GM23338 (cell line): ENCODE measurements around the gene CMSS1. TPM values are rescaled to one million over a fixed set of nuclear protein-coding genes. Genes with fewer than 3 reads are reported as not detected.

Source experiments
- ATAC-seq: fragments of 200-7000 bp; cut with Tn5 transposase; 3 replicates; pipeline ENCODE4 v1.9.1; 2020
- DNase-seq: peaks from one replicate; pipeline ENCODE4 v3.0.0-alpha.2; 2015; ENCODE audit warnings: low spot score
- H2AFZ ChIP-seq: fragments of 200-600 bp; sonication (generic); 2 replicates; pipeline ENCODE4 v1.8.0; 2016; ENCODE audit warnings: antibody characterized with exemption, mild to moderate bottlenecking, moderate library complexity
- H3F3A ChIP-seq: fragments of 200-600 bp; sonication (generic); replicated peaks from 2 replicates; pipeline ENCODE4 v1.8.0; 2017; ENCODE audit warnings: antibody characterized with exemption, mixed run types, low read depth
- H3K27ac ChIP-seq: fragments of 200-600 bp; sonication (generic); 2 replicates; pipeline ENCODE4 v1.6.1; 2016; ENCODE audit warnings: low read depth
- H3K27me3 ChIP-seq: fragments of 200-600 bp; sonication (generic); 2 replicates; pipeline ENCODE4 v1.8.0; 2016; ENCODE audit warnings: mild to moderate bottlenecking, mixed run types, moderate library complexity; ENCODE audit not compliant: insufficient read depth
- H3K36me3 ChIP-seq: fragments of 200-600 bp; sonication (generic); 2 replicates; pipeline ENCODE4 v1.8.0; 2016; ENCODE audit warnings: mild to moderate bottlenecking; ENCODE audit not compliant: insufficient read depth
- H3K4me1 ChIP-seq: fragments of 200-600 bp; sonication (generic); 2 replicates; pipeline ENCODE4 v1.8.0; 2016; ENCODE audit warnings: mild to moderate bottlenecking, moderate library complexity; ENCODE audit not compliant: insufficient read depth
- H3K4me2 ChIP-seq: fragments of 200-600 bp; sonication (generic); 2 replicates; pipeline ENCODE4 v1.7.1; 2017; ENCODE audit warnings: mixed run types
- H3K4me3 ChIP-seq: fragments of 200-600 bp; sonication (generic); 2 replicates; pipeline ENCODE4 v1.6.1; 2016; ENCODE audit warnings: mixed run types
- H3K79me2 ChIP-seq: fragments of 200-600 bp; sonication (generic); replicated peaks from 2 replicates; pipeline ENCODE4 v1.8.0; 2017; ENCODE audit warnings: mild to moderate bottlenecking; ENCODE audit not compliant: insufficient read depth
- H3K9me2 ChIP-seq: fragments of 200-600 bp; sonication (generic); 2 replicates; pipeline ENCODE4 v1.8.0; 2017; ENCODE audit not compliant: insufficient read depth
- H4K20me1 ChIP-seq: fragments of 200-600 bp; sonication (generic); replicated peaks from 2 replicates; pipeline ENCODE4 v1.8.0; 2017; ENCODE audit warnings: mild to moderate bottlenecking; ENCODE audit not compliant: insufficient read depth
- H3K27ac Mint-ChIP-seq: 2 replicates; pipeline ENCODE4 v1.8.0; 2020; ENCODE audit warnings: inconsistent platforms, mild to moderate bottlenecking, moderate library complexity, mixed read lengths
- H3K27me3 Mint-ChIP-seq: 3 replicates; pipeline ENCODE4 v1.8.0; 2022; ENCODE audit warnings: low read depth, mild to moderate bottlenecking, moderate library complexity, mixed read lengths, inconsistent platforms; ENCODE audit not compliant: insufficient read depth, poor library complexity
- H3K36me3 Mint-ChIP-seq: 3 replicates; pipeline ENCODE4 v1.8.0; 2021; ENCODE audit warnings: low read depth, mild to moderate bottlenecking, inconsistent platforms, moderate library complexity, mixed read lengths
- H3K4me1 Mint-ChIP-seq: 3 replicates; pipeline ENCODE4 v1.8.0; 2020; ENCODE audit warnings: mild to moderate bottlenecking, inconsistent platforms, mixed read lengths
- H3K4me3 Mint-ChIP-seq: 3 replicates; pipeline ENCODE4 v1.8.0; 2021; ENCODE audit warnings: moderate library complexity, mild to moderate bottlenecking, inconsistent platforms, mixed read lengths
- H3K9me3 Mint-ChIP-seq: 3 replicates; pipeline ENCODE4 v1.8.0; 2020; ENCODE audit warnings: moderate library complexity, mild to moderate bottlenecking, inconsistent platforms, mixed read lengths
- CREB1 ChIP-seq: fragments of 250-450 bp; sonication (Bioruptor Pico); IDR thresholded peaks from 2 replicates; pipeline ENCODE4 v1.5.0; 2020; ENCODE audit warnings: low read depth, mild to moderate bottlenecking, moderate library complexity
- ETS1 ChIP-seq: IDR thresholded peaks from 2 replicates; pipeline ENCODE4 v1.6.1; 2016; ENCODE audit warnings: antibody characterized with exemption
- EZH2phosphoT487 ChIP-seq: fragments of 200-600 bp; sonication (generic); IDR thresholded peaks from one replicate; pipeline ENCODE4 v1.8.1; 2018; ENCODE audit warnings: antibody characterized with exemption; ENCODE audit not compliant: unreplicated experiment
- NANOG ChIP-seq: IDR thresholded peaks from 2 replicates; pipeline ENCODE4 v1.6.1; 2016; ENCODE audit warnings: antibody characterized with exemption, borderline replicate concordance
- POLR2AphosphoS5 ChIP-seq: IDR thresholded peaks from 2 replicates; pipeline ENCODE4 v1.6.1; 2016; ENCODE audit warnings: antibody characterized with exemption, low read depth
- STAT1 ChIP-seq: IDR thresholded peaks from one replicate; pipeline ENCODE4 v1.6.1; 2016; ENCODE audit warnings: antibody characterized with exemption; ENCODE audit not compliant: unreplicated experiment
- ZNF114 ChIP-seq: fragments of 250-450 bp; sonication (Bioruptor Pico); IDR thresholded peaks from 2 replicates; pipeline ENCODE4 v1.5.0; 2020; ENCODE audit warnings: mild to moderate bottlenecking, moderate library complexity
- ZNF331 ChIP-seq: fragments of 250-450 bp; sonication (Bioruptor Pico); IDR thresholded peaks from 2 replicates; pipeline ENCODE4 v1.5.0; 2020; ENCODE audit warnings: low read depth, mild to moderate bottlenecking, moderate library complexity
- ZNF462 ChIP-seq: fragments of 250-450 bp; sonication (Bioruptor Pico); IDR thresholded peaks from 2 replicates; pipeline ENCODE4 v1.5.0; 2020; ENCODE audit warnings: mild to moderate bottlenecking, moderate library complexity
- polyA plus RNA-seq: library from polyadenylated mRNA; unstranded; fragments of >200 nt; fragmentation: Nextera tagmentation; extraction: Ambion mirVana; gene quantifications from 2 replicates; pipeline ENCODE4 v1.2.1, GENCODE V29; 2016
- total RNA-seq: library from RNA; depleted of rRNA; stranded (reverse); fragments of >200 nt; shearing (Covaris generic); gene quantifications from 2 replicates; pipeline ENCODE4 v1.2.3, GENCODE V29; 2014

Gene CMSS1
- total and polyA plus RNA-seq, 2 experiments from 2014 or later: 39.4 to 187 TPM

GRCh38 chr3:100076731-100077529 lies 259.3 kb downstream of the CMSS1 start:
- peaks cover 25% of the 10 kb centered on the region for H3K4me1 Mint-ChIP-seq
- no peak overlapping the region for H3K27ac Mint-ChIP-seq
- TF ChIP-seq ETS1: no peak
- no peak for TF ChIP-seq EZH2phosphoT487
- TF ChIP-seq STAT1: no peak
- TF ChIP-seq ZNF331 (CRISPR knock-in tag): no peak
- TF ChIP-seq CREB1 (CRISPR knock-in tag): no peak
- TF ChIP-seq NANOG: no peak
- no peak for TF ChIP-seq ZNF114 (CRISPR knock-in tag)
- no peak for TF ChIP-seq POLR2AphosphoS5
- TF ChIP-seq ZNF462 (CRISPR knock-in tag): no peak
- Histone ChIP-seq H4K20me1 (no peaks in the 10 kb centered on the region), H3K36me3 (no peaks in the 10 kb centered on the region), H3K4me3 (no peak overlapping the region), H3K4me2 (no peak overlapping the region), H3K4me1 (peaks cover 20% of the 10 kb centered on the region), H3K27me3 (no peaks in the 10 kb centered on the region), H3F3A (no peaks in the 10 kb centered on the region; the same call in 1 of the 2 replicates), H2AFZ (no peak overlapping the region), H3K9me2 (no peaks in the 10 kb centered on the region), H3K27ac (no peak overlapping the region), H3K79me2 (no peaks in the 10 kb centered on the region)
- H3K36me3 Mint-ChIP-seq: no peaks in the 10 kb centered on the region
- no peaks in the 10 kb centered on the region for H3K27me3 Mint-ChIP-seq
- ATAC-seq (no peak), DNase-seq (no peak)
- no peaks in the 10 kb centered on the region for H3K9me3 Mint-ChIP-seq
- no peak overlapping the region for H3K4me3 Mint-ChIP-seq
